ENCODE measurements around the gene DPM1. TPM values are rescaled to one million over a fixed set of nuclear protein-coding genes. Genes with fewer than 3 reads are reported as not detected.

DPM1 gene
- total RNA-seq, result 39.4 and 43.4 TPM in 2 replicates

GRCh38 chr20:50957798-50958614 is at the start of gene DPM1:
Gene DPM1, minus strand, starts transcription at chr20:50958532. Its CDS starts 9 bp downstream, at chr20:50958523.

GRCh38 chr20:50958615-50959542 is 547 bp upstream of the DPM1 start, which contains the start of gene MOCS3:
Gene MOCS3, plus strand, starts transcription at chr20:50958818. Its CDS starts 25 bp downstream, at chr20:50958843.

GRCh38 chr20:50931306-50932015 is 26.9 kb downstream of the DPM1 start, which contains the start of gene ADNP:
Gene ADNP, minus strand, starts transcription at chr20:50931437. Its CDS starts 27,441 bp downstream, at chr20:50903996.

Other genes with a start within 250 kb of the DPM1 start
- 0.20 and 0.59 TPM in 2 replicates for gene PARD6B, start 227.0 kb downstream of the DPM1 start, total RNA-seq
- 13.5 and 19.5 TPM in 2 replicates for gene BCAS4, start 163.5 kb downstream of the DPM1 start, total RNA-seq
- gene ADNP, start 27.1 kb downstream of the DPM1 start, total RNA-seq, result 40.4 and 49.5 TPM in 2 replicates
- gene MOCS3, start 286 bp upstream of the DPM1 start, total RNA-seq, result 7.6 and 8.3 TPM in 2 replicates
- 3.2 and 18.6 TPM in 2 replicates for gene KCNG1, start 64.6 kb upstream of the DPM1 start, total RNA-seq